HepG2 (cell line): Measurements from ENCODE around the gene ZNF575. TPM values are rescaled to one million over a fixed set of nuclear protein-coding genes. Genes with fewer than 3 reads are reported as not detected.
A peak's percentile ranks its signal among the peaks of the same experiment; 100 is the strongest.

Experiments used
- CC2D1A ChIP-seq: sonication (generic); formaldehyde crosslinking; IDR thresholded peaks from 2 replicates; pipeline ENCODE4 v1.8.1; 2023; ENCODE audit warnings: mild to moderate bottlenecking, missing genetic modification reagents
- CEBPB ChIP-seq: IDR thresholded peaks from 2 replicates; pipeline ENCODE4 v1.6.1; 2011; ENCODE audit warnings: low read depth, low read length, improper control_type of control experiment, borderline replicate concordance
- HNF1A ChIP-seq, 2 experiments: sonication (generic) in 1 of 2; formaldehyde crosslinking in 1 of 2; IDR thresholded peaks; 2 replicates each; pipeline versions ENCODE4 v1.4.0 to v1.6.1; 2016 to 2020; ENCODE audit warnings: borderline replicate concordance in 1 of 2, low read depth in 1 of 2, mild to moderate bottlenecking in 1 of 2, missing genetic modification reagents in 1 of 2
- NFYB ChIP-seq: sonication (generic); formaldehyde crosslinking; IDR thresholded peaks from 2 replicates; pipeline ENCODE4 v1.4.0; 2020; ENCODE audit warnings: missing genetic modification reagents
- NR2F2 ChIP-seq: IDR thresholded peaks from 2 replicates; pipeline ENCODE4 v1.6.1; 2012; ENCODE audit warnings: low read depth, inconsistent platforms, borderline replicate concordance
- RXRA ChIP-seq: sonication (generic); formaldehyde crosslinking; IDR thresholded peaks from 2 replicates; pipeline ENCODE4 v1.5.1; 2020; ENCODE audit warnings: missing genetic modification reagents
- SRF ChIP-seq: IDR thresholded peaks from 2 replicates; pipeline ENCODE4 v1.6.1; 2011; ENCODE audit warnings: mild to moderate bottlenecking, low read depth, low read length, moderate library complexity
- YY1 ChIP-seq: IDR thresholded peaks from 2 replicates; pipeline ENCODE4 v1.6.1; 2011; ENCODE audit warnings: low read length, low read depth, moderate library complexity, mild to moderate bottlenecking; ENCODE audit not compliant: insufficient read depth, insufficient replicate concordance
- ZFP36 ChIP-seq: fragments of 150-350 bp; IDR thresholded peaks from 2 replicates; pipeline ENCODE4 v1.6.1; 2018; ENCODE audit warnings: borderline replicate concordance, low read length, low read depth; ENCODE audit not compliant: partially characterized antibody
- ZNF317 ChIP-seq: sonication (generic); formaldehyde crosslinking; IDR thresholded peaks from 2 replicates; pipeline ENCODE4 v1.5.0; 2020; ENCODE audit warnings: mild to moderate bottlenecking, missing genetic modification reagents
- ZNF556 ChIP-seq: sonication (generic); formaldehyde crosslinking; IDR thresholded peaks from 2 replicates; pipeline ENCODE4 v1.4.0; 2020; ENCODE audit warnings: mild to moderate bottlenecking, missing genetic modification reagents, borderline replicate concordance
- ZNF720 ChIP-seq: sonication (generic); formaldehyde crosslinking; IDR thresholded peaks from 2 replicates; pipeline ENCODE4 v1.4.0; 2020; ENCODE audit warnings: missing genetic modification reagents
- ZNF740 ChIP-seq: sonication (generic); formaldehyde crosslinking; IDR thresholded peaks from 2 replicates; pipeline ENCODE4 v1.4.0; 2020; ENCODE audit warnings: missing genetic modification reagents
- ZNF746 ChIP-seq: sonication (generic); formaldehyde crosslinking; IDR thresholded peaks from 2 replicates; pipeline ENCODE4 v1.8.0; 2022; ENCODE audit warnings: mild to moderate bottlenecking, missing genetic modification reagents
- ZNF777 ChIP-seq: sonication (generic); formaldehyde crosslinking; IDR thresholded peaks from 2 replicates; pipeline ENCODE4 v1.4.0; 2020; ENCODE audit warnings: missing genetic modification reagents
- ZNF788 ChIP-seq: sonication (generic); formaldehyde crosslinking; IDR thresholded peaks from 2 replicates; pipeline ENCODE4 v1.5.0; 2020; ENCODE audit warnings: mild to moderate bottlenecking, missing genetic modification reagents, borderline replicate concordance
- ZSCAN12 ChIP-seq: sonication (generic); formaldehyde crosslinking; IDR thresholded peaks from 2 replicates; pipeline ENCODE4 v1.9.0; 2021; ENCODE audit warnings: mild to moderate bottlenecking, missing genetic modification reagents
- polyA plus RNA-seq, 8 experiments: library from polyadenylated mRNA; depleted of rRNA in 3 of 8; stranded (reverse) in 7 of 8; unstranded in 1 of 8; fragments of >200 nt; fragmentation: Illumina TruSeq in 4 of 8; extraction: Trizol in 4 of 8; gene quantifications; 2 replicates each; pipeline versions ENCODE4 v1.2.1 to v1.2.3, GENCODE V29; 2011 to 2016; ENCODE audit warnings: low read depth in 4 of 8, missing spikeins in 1 of 8, mixed read lengths in 1 of 8; ENCODE audit not compliant: insufficient read depth in 1 of 8
- total RNA-seq, 5 experiments: library from RNA; depleted of rRNA; stranded (reverse); fragments of >200 nt; fragmentation: Illumina TruSeq; extraction: Trizol; gene quantifications; 2 replicates each; pipeline ENCODE4 v1.2.3, GENCODE V29; 2016; ENCODE audit warnings: low read depth in 1 of 5
- TF ChIP-seq, protein P1 (sequence below): sonication (generic); formaldehyde crosslinking; IDR thresholded peaks from 2 replicates; pipeline ENCODE4 v1.8.1; 2022; ENCODE audit warnings: low read depth, mild to moderate bottlenecking, missing genetic modification reagents
- TF ChIP-seq, protein P2 (sequence below): sonication (generic); formaldehyde crosslinking; IDR thresholded peaks from 2 replicates; pipeline ENCODE4 v1.5.0; 2020; ENCODE audit warnings: missing genetic modification reagents

Gene ZNF575
- total and polyA plus RNA-seq, 2 of the 13 experiments (the other 11 are each of a cell fraction or from before 2014, with no cell fraction given), result 0.17 to 0.27 TPM

- TF ChIP-seq, protein P1, sequence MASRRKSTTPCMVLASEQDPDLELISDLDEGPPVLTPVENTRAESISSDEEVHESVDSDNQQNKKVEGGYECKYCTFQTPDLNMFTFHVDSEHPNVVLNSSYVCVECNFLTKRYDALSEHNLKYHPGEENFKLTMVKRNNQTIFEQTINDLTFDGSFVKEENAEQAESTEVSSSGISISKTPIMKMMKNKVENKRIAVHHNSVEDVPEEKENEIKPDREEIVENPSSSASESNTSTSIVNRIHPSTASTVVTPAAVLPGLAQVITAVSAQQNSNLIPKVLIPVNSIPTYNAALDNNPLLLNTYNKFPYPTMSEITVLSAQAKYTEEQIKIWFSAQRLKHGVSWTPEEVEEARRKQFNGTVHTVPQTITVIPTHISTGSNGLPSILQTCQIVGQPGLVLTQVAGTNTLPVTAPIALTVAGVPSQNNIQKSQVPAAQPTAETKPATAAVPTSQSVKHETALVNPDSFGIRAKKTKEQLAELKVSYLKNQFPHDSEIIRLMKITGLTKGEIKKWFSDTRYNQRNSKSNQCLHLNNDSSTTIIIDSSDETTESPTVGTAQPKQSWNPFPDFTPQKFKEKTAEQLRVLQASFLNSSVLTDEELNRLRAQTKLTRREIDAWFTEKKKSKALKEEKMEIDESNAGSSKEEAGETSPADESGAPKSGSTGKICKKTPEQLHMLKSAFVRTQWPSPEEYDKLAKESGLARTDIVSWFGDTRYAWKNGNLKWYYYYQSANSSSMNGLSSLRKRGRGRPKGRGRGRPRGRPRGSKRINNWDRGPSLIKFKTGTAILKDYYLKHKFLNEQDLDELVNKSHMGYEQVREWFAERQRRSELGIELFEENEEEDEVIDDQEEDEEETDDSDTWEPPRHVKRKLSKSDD, result peak; percentile 16; the same call in 1 of the 2 replicates
- TF ChIP-seq ZFP36 (no peak), ZNF556 (CRISPR knock-in tag) (peak; percentile 51; the same call in 1 of the 2 replicates), ZNF746 (CRISPR knock-in tag) (no peak), SRF (no peak), NR2F2 (peak; percentile 20; the same call in 1 of the 2 replicates), ZNF317 (CRISPR knock-in tag) (no peak), CEBPB (no peak), NFYB (CRISPR knock-in tag) (no peak), ZNF788 (CRISPR knock-in tag) (no peak), YY1 (peak; percentile 63), RXRA (CRISPR knock-in tag) (peak; percentile 33; the same call in 1 of the 2 replicates), ZSCAN12 (CRISPR knock-in tag) (no peak), CC2D1A (CRISPR knock-in tag) (no peak), ZNF720 (no peak), ZNF777 (CRISPR knock-in tag) (peak; percentile 87), ZNF740 (peak; percentile 87), HNF1A (IDR thresholded peaks at IDR 0.05; ENCODE audit: low read depth) (no peak), HNF1A (CRISPR knock-in tag; IDR thresholded peaks at IDR 0.05; ENCODE audit: borderline replicate concordance) (0 out of 2 replicates have a peak, but pooled peaks have one; percentile 58)
- TF ChIP-seq, protein P2, sequence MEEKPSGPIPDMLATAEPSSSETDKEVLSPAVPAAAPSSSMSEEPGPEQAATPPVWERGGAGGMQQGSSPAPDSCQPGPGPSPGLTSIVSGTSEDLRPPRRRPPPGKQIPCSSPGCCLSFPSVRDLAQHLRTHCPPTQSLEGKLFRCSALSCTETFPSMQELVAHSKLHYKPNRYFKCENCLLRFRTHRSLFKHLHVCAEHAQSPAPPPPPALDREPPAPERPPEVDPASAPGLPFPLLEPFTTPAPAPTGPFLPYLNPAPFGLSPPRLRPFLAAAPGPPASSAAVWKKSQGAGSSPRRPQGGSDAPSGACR (CRISPR knock-in tag), result peak; percentile 82
Measured at GRCh38 chr19:43503501-43504425, 29.2 kb upstream of the ZNF575 start (continued).
